OCI-LY1 (cell line): Measurements from ENCODE around the gene ELF2.
"Not testable (repeated sequence)": the region's sequence is repeated elsewhere in the genome, so short reads cannot be mapped to it uniquely, and the experiment has no call there.

Experiments used
- H2AFZ ChIP-seq: fragments of 200-600 bp; sonication (generic), shearing (Covaris generic); 2 replicates; pipeline ENCODE4 v1.6.0; 2014; ENCODE audit warnings: antibody characterized with exemption, mild to moderate bottlenecking, low read length
- H3F3A ChIP-seq: fragments of 200-600 bp; sonication (generic), shearing (Covaris generic); 2 replicates; pipeline ENCODE4 v1.6.0; 2014; ENCODE audit warnings: mild to moderate bottlenecking, antibody characterized with exemption, low read length, moderate library complexity; ENCODE audit not compliant: insufficient read depth
- H3K27ac ChIP-seq: fragments of 200-600 bp; sonication (generic); 2 replicates; pipeline ENCODE4 v1.5.1; 2014; ENCODE audit warnings: low read length, mixed run types, mild to moderate bottlenecking, low read depth; ENCODE audit not compliant: poor library complexity, severe bottlenecking
- H3K27me3 ChIP-seq: fragments of 200-600 bp; sonication (generic); 2 replicates; pipeline ENCODE4 v1.6.0; 2014; ENCODE audit warnings: antibody characterized with exemption, mild to moderate bottlenecking, low read length, moderate library complexity; ENCODE audit not compliant: insufficient read depth
- H3K36me3 ChIP-seq: fragments of 200-600 bp; sonication (generic); 2 replicates; pipeline ENCODE4 v1.6.1; 2014; ENCODE audit warnings: mild to moderate bottlenecking, antibody characterized with exemption, low read length, moderate library complexity, mixed read lengths; ENCODE audit not compliant: insufficient read depth
- H3K4me1 ChIP-seq: fragments of 200-600 bp; sonication (generic); 2 replicates; pipeline ENCODE4 v1.5.1; 2014; ENCODE audit warnings: mild to moderate bottlenecking, low read length, moderate library complexity; ENCODE audit not compliant: insufficient read depth, severe bottlenecking
- H3K4me2 ChIP-seq: fragments of 200-600 bp; sonication (generic), shearing (Covaris generic); 2 replicates; pipeline ENCODE4 v1.6.1; 2014; ENCODE audit warnings: low read length
- H3K4me3 ChIP-seq: fragments of 200-600 bp; sonication (generic); 2 replicates; pipeline ENCODE4 v1.5.1; 2014; ENCODE audit warnings: low read length, low read depth, mild to moderate bottlenecking, mixed read lengths; ENCODE audit not compliant: poor library complexity, severe bottlenecking
- H3K79me2 ChIP-seq: fragments of 200-600 bp; shearing (Covaris generic); 2 replicates; pipeline ENCODE4 v1.6.1; 2016; ENCODE audit warnings: mixed run types, low read length, mixed read lengths; ENCODE audit not compliant: insufficient read depth
- H3K9ac ChIP-seq: fragments of 200-600 bp; sonication (generic), shearing (Covaris generic); 2 replicates; pipeline ENCODE4 v1.6.1; 2014; ENCODE audit warnings: mild to moderate bottlenecking, low read length, mixed read lengths
- H3K9me2 ChIP-seq: fragments of 200-600 bp; sonication (generic), shearing (Covaris generic); 2 replicates; pipeline ENCODE4 v1.6.1; 2014; ENCODE audit warnings: low read depth, mild to moderate bottlenecking, low read length, mixed read lengths
- H3K9me3 ChIP-seq: fragments of 200-600 bp; shearing (Covaris generic); 2 replicates; pipeline ENCODE4 v1.6.1; 2014; ENCODE audit warnings: low read length, mixed read lengths
- H4K20me1 ChIP-seq: fragments of 200-600 bp; sonication (generic), shearing (Covaris generic); 2 replicates; pipeline ENCODE4 v1.6.0; 2016; ENCODE audit warnings: mild to moderate bottlenecking, low read length; ENCODE audit not compliant: insufficient read depth
- EZH2 ChIP-seq: fragments of 200-600 bp; sonication (generic), shearing (Covaris generic); IDR thresholded peaks from 2 replicates; pipeline ENCODE4 v1.8.0; 2017; ENCODE audit warnings: borderline replicate concordance, mixed run types, mild to moderate bottlenecking, antibody characterized with exemption, low read length, moderate library complexity, mixed read lengths
- TF ChIP-seq, protein P1 (sequence below): fragments of 200-600 bp; sonication (generic), shearing (Covaris generic); IDR thresholded peaks from 2 replicates; pipeline ENCODE4 v1.5.1; 2017; ENCODE audit warnings: mild to moderate bottlenecking, antibody characterized with exemption, low read length, moderate library complexity, mixed read lengths

The ELF2 gene

GRCh38 chr4:139076016-139076744 is 100.8 kb downstream of the ELF2 start:
- Histone ChIP-seq H4K20me1 (peaks cover 2% of the 10 kb centered on the region; the same call in 1 of the 2 replicates), H3K4me2 (no peak overlapping the region), H3K9ac (no peak overlapping the region)

GRCh38 chr4:139060591-139060990 is 116.4 kb downstream of the ELF2 start:
- peaks cover 96% of the 10 kb centered on the region for H3K36me3 ChIP-seq
- no peak overlapping the region for H3K4me3 ChIP-seq

More at GRCh38 chr4:139076016-139076744, 100.8 kb downstream of the ELF2 start:
- Histone ChIP-seq H3K27me3 (no peaks in the 10 kb centered on the region), H3K4me3 (no peak overlapping the region), H3K9me3 (no peaks in the 10 kb centered on the region), H3K4me1 (peaks cover 51% of the 10 kb centered on the region), H3F3A (no peaks in the 10 kb centered on the region), H2AFZ (no peak overlapping the region), H3K79me2 (peaks cover 88% of the 10 kb centered on the region), H3K27ac (no peak overlapping the region), H3K9me2 (no peaks in the 10 kb centered on the region), H3K36me3 (peaks cover 30% of the 10 kb centered on the region)
- TF ChIP-seq, protein P1, sequence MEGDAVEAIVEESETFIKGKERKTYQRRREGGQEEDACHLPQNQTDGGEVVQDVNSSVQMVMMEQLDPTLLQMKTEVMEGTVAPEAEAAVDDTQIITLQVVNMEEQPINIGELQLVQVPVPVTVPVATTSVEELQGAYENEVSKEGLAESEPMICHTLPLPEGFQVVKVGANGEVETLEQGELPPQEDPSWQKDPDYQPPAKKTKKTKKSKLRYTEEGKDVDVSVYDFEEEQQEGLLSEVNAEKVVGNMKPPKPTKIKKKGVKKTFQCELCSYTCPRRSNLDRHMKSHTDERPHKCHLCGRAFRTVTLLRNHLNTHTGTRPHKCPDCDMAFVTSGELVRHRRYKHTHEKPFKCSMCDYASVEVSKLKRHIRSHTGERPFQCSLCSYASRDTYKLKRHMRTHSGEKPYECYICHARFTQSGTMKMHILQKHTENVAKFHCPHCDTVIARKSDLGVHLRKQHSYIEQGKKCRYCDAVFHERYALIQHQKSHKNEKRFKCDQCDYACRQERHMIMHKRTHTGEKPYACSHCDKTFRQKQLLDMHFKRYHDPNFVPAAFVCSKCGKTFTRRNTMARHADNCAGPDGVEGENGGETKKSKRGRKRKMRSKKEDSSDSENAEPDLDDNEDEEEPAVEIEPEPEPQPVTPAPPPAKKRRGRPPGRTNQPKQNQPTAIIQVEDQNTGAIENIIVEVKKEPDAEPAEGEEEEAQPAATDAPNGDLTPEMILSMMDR = no peak
- no peak for TF ChIP-seq EZH2

DNA sequence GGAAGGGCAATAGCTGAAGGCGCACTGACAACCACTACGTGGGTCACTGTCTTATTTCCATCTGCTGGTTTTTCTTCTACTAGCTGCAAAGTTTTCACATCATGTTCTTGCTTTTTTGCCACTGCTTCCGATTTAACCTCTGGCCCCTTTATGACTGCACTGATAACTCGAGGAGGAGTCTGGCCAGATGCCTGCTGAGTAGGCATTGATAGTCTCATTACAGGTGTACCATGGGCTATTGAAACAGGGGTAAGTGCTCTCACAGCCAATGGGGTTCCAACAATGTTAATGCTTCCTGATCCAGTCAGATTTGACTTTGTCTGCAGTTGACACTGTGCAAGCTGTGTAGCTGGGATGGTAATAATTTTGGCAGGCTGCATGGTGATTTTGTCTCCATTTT is 118.0 kb downstream of the ELF2 start:
- not testable (repeated sequence) for H3K27me3 ChIP-seq, H4K20me1 ChIP-seq, H3F3A ChIP-seq, H2AFZ ChIP-seq, H3K4me1 ChIP-seq, H3K79me2 ChIP-seq, H3K9ac ChIP-seq, H3K4me3 ChIP-seq, H3K9me3 ChIP-seq, H3K9me2 ChIP-seq, H3K4me2 ChIP-seq, H3K27ac ChIP-seq
- H3K36me3 ChIP-seq = peaks cover 96% of the 10 kb centered on the region

More at GRCh38 chr4:139060591-139060990, 116.4 kb downstream of the ELF2 start:
- Histone ChIP-seq H3F3A (no peaks in the 10 kb centered on the region), H3K9me2 (no peaks in the 10 kb centered on the region), H3K27me3 (no peaks in the 10 kb centered on the region), H3K9me3 (no peaks in the 10 kb centered on the region), H2AFZ (no peak overlapping the region), H3K27ac (no peak overlapping the region), H4K20me1 (no peaks in the 10 kb centered on the region), H3K4me2 (no peak overlapping the region), H3K4me1 (no peaks in the 10 kb centered on the region), H3K9ac (no peak overlapping the region), H3K79me2 (peaks cover 6% of the 10 kb centered on the region; the same call in 1 of the 2 replicates)
- TF ChIP-seq, protein P1 = no peak
- TF ChIP-seq EZH2 = no peak
